Measurements from ENCODE around the gene XRN2.

GRCh38 chr20:21323640-21324039 is 20.5 kb downstream of the XRN2 start:
- TF ChIP-seq CTCF (IDR thresholded peaks at IDR 0.05; ENCODE audit: low read depth, low read length) (no peak), EZH2phosphoT487 (IDR thresholded peaks at IDR 0.05; ENCODE audit: low read depth) (no peak)

Data from OCI-LY3 (cell line).